HUES6 (cell line): Measurements from ENCODE around the gene TENT4A.

ENCODE experiments used
- H3K27ac ChIP-seq: 2 replicates; pipeline ENCODE4 v1.7.0; 2013; ENCODE audit warnings: low read depth, mild to moderate bottlenecking, low read length, inconsistent platforms
- H3K27me3 ChIP-seq: 2 replicates; pipeline ENCODE4 v1.6.1; 2013; ENCODE audit warnings: low read length; ENCODE audit not compliant: control insufficient read depth, insufficient read depth
- H3K36me3 ChIP-seq: 2 replicates; pipeline ENCODE4 v1.6.1; 2013; ENCODE audit warnings: low read length; ENCODE audit not compliant: control insufficient read depth, insufficient read depth
- H3K4me1 ChIP-seq: 2 replicates; pipeline ENCODE4 v1.6.1; 2013; ENCODE audit warnings: low read length; ENCODE audit not compliant: control insufficient read depth, insufficient read depth
- H3K4me3 ChIP-seq: 2 replicates; pipeline ENCODE4 v1.5.1; 2013; ENCODE audit warnings: low read depth, low read length
- H3K9ac ChIP-seq: one replicate; pipeline ENCODE4 v1.6.1; 2013; ENCODE audit warnings: mild to moderate bottlenecking, low read length
- H3K9me3 ChIP-seq: 2 replicates; pipeline ENCODE4 v1.6.1; 2013; ENCODE audit warnings: low read depth, low read length; ENCODE audit not compliant: control insufficient read depth, insufficient read depth

The TENT4A gene

DNA sequence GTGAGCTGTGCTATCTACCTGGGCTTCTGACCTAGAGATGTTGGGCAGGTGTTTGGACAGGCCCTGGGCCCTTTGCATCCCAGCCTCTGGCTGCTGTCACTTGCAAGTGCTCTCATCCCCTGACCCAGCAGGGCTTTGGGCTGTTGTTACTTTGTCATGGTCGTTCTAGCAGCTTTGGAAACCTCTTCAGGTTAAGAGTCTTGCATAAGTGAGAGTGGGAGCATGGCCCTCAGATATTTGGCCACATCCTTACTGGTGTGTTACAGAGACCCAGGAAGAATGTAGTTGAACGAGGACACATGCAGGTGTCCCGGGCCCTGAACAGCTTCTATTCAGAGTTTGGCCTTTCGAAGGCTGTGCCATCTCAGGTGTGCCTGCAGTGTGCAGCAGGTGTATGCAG lies 4.5 kb downstream of the TENT4A start:
- H3K36me3 ChIP-seq = 0 out of 2 replicates have a peak, but pooled peaks cover 2% of the 10 kb centered on the region
- no peaks in the 10 kb centered on the region for H3K9me3 ChIP-seq
- no peak overlapping the region for H3K4me3 ChIP-seq
- H3K4me1 ChIP-seq = peaks cover 44% of the 10 kb centered on the region
- no peak overlapping the region for H3K9ac ChIP-seq
- no peaks in the 10 kb centered on the region for H3K27me3 ChIP-seq
- no peak overlapping the region for H3K27ac ChIP-seq

DNA sequence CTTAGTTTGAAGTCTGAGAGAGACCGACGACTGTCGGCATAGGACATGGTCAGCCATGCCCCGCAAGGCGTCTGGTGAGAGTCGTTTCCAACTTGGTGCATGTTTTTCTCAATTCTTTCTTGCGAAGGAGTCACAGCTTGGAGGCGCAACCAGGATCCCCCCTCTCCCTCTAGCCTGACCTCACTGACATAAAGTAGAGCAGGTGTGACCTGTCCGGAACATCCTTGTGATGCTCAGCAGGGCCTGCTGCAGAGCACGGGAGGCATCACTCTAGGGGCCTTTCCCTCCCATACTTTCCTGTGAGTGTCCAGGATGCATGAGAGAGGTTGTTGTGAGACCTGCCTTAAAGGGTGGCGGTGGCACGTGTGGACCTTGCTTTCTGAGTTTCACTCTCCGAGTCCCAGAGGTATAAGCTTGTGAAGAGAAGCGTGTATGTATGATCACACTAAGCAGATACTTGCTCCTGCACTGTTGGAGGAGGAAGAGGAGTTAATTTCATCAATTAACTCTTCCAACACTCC lies 5.0 kb downstream of the TENT4A start:
- Histone ChIP-seq H3K36me3 (0 out of 2 replicates have a peak, but pooled peaks cover 2% of the 10 kb centered on the region), H3K9ac (no peak overlapping the region), H3K9me3 (no peaks in the 10 kb centered on the region), H3K27ac (no peak overlapping the region), H3K4me1 (peaks cover 44% of the 10 kb centered on the region), H3K4me3 (no peak overlapping the region), H3K27me3 (no peaks in the 10 kb centered on the region)

DNA sequence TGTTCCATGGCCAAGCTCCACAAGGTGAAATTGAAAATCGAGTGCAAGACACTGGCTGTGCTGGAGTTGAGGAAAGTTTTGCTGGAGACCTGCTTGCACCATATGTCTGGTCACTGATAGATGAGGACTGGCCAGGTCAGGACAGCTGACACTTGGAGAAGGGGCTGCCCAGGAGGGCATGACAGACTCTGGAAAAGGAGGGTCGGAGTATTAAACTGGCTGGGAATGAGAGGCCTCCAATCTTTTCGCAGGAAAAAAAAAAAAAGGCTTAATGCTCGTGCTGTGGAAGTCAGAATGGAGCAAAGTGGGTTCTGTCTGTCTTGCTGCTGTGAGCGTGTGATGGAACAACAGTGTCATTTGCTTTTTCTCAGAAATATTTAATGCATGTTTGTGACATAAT lies 5.5 kb downstream of the TENT4A start:
- Histone ChIP-seq H3K4me1 (peaks cover 44% of the 10 kb centered on the region), H3K36me3 (0 out of 2 replicates have a peak, but pooled peaks cover 2% of the 10 kb centered on the region), H3K9ac (no peak overlapping the region), H3K27me3 (no peaks in the 10 kb centered on the region), H3K27ac (no peak overlapping the region), H3K4me3 (no peak overlapping the region), H3K9me3 (no peaks in the 10 kb centered on the region)

DNA sequence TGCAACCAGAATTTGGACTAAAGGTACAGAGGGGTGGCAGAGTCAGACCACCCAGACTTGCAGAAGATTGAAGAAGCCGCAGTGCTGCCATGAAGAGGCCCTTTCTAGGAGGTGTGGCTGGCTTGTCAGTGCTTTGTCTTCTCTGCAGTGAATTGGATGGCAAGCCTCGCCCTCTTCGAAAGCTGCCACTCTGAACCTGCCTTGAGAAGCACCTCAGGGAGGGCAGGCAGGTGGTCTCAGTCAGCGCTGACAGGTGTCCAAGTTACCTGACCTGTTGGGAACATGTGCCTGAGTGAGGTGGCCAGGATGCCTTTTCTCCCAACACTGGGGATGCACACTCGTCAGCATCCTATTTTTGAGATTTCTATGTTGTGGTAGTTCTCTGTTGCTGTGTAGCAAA lies 6.2 kb downstream of the TENT4A start:
- no peaks in the 10 kb centered on the region for H3K9me3 ChIP-seq
- H3K27ac ChIP-seq = no peak overlapping the region
- 0 out of 2 replicates have a peak, but pooled peaks cover 2% of the 10 kb centered on the region for H3K36me3 ChIP-seq
- H3K4me3 ChIP-seq = no peak overlapping the region
- H3K4me1 ChIP-seq = peaks cover 44% of the 10 kb centered on the region
- no peaks in the 10 kb centered on the region for H3K27me3 ChIP-seq
- no peak overlapping the region for H3K9ac ChIP-seq

DNA sequence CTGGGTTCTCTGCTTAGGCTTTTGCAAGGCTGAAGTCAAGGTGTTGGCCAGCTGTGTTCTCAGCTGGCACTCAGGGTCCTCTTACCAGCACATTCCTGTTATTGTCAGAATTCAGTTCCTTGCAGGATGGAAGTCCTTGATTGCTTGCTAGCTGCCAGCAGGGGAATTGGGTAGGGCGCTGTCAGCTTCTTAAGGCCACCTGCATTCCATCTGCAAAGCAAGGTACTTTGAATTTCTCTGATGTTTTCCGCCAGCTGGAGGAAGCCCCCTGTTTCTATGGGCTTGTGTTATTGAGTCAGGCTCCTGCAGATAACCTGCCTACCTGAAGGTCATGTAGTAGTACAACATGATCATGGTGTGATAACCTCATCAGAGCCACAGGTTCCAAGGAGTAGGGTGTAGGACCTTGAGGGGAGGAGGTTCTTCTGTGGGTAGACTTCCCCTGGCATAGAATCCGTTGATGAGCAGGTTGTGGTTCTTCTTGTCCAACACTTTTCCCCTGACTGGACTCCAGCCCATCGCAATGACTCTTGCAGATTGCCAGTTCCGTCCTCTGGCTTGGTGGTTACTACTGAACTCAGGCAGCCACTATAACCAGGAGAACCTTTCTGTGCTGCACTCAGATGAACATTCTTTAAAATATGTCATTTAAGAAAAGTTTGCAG lies 6.8 kb downstream of the TENT4A start:
- Histone ChIP-seq H3K9ac (no peak overlapping the region), H3K27me3 (no peaks in the 10 kb centered on the region), H3K36me3 (0 out of 2 replicates have a peak, but pooled peaks cover 2% of the 10 kb centered on the region), H3K27ac (no peak overlapping the region), H3K4me3 (no peak overlapping the region), H3K9me3 (no peaks in the 10 kb centered on the region), H3K4me1 (peaks cover 44% of the 10 kb centered on the region)

DNA sequence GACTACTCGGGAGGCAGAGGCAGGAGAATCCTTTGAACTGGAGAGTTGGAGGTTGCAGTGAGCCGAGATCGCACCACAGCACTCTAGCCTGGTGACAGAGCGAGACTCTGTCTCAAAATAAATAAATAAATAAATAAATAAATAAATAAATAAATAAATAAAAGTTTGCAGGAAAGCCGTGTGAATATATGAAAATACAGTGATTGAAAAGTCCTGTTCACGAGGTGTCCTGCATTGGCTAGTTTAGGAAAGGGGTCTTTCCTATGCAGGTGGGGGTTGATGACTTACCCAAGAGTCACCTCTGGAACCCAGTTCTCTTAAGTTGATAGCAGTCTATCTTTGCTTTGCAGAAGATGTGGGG lies 7.3 kb downstream of the TENT4A start:
- H3K36me3 ChIP-seq = peaks cover 5% of the 10 kb centered on the region; the same call in 1 of the 2 replicates
- H3K4me3 ChIP-seq = no peak overlapping the region
- H3K9ac ChIP-seq = no peak overlapping the region
- no peaks in the 10 kb centered on the region for H3K9me3 ChIP-seq
- H3K27me3 ChIP-seq = no peaks in the 10 kb centered on the region
- H3K4me1 ChIP-seq = peaks cover 40% of the 10 kb centered on the region
- no peak overlapping the region for H3K27ac ChIP-seq

DNA sequence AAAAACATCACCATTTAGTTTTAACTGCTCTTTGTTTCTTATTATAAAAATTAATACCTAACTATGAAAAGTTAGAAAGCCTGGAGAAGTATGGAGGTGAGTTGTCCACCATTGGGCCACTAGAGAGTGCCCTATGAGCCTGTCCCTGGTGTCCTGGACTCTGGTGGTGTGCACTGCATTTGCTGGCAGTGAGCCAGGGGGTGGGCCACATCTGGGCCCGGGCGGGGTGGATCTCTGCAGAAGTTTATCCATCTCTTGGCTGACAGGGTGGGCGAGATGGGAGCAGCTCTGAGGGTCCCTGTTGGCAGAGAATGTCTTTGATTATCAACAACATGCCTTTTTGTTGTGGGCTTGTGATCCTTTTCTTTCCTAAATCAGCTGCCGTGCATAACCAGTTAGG lies 8.2 kb downstream of the TENT4A start:
- peaks cover 31% of the 10 kb centered on the region for H3K4me1 ChIP-seq
- no peaks in the 10 kb centered on the region for H3K27me3 ChIP-seq
- H3K27ac ChIP-seq = no peak overlapping the region
- H3K36me3 ChIP-seq = peaks cover 5% of the 10 kb centered on the region; the same call in 1 of the 2 replicates
- no peaks in the 10 kb centered on the region for H3K9me3 ChIP-seq
- H3K9ac ChIP-seq = no peak overlapping the region
- no peak overlapping the region for H3K4me3 ChIP-seq

DNA sequence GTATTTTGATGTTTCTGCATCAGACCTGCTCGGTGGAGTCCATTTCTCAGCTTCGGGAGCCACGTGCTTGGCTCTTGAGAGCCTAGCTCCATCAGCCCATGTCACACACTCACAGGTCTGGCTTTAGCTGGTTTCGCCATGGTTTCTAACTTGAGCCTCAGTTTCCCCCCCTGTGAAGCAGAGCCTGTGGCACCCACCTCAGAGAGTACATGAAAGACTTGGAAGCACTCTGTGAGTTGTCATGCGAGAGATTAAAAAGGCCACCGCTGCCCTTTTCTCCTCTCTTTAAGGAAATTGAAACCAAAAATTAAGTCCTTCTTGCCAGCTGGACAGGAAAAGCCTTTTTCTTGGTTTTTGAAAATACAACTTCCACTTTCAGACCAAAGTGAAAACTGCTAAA lies 8.8 kb downstream of the TENT4A start:
- Histone ChIP-seq H3K4me1 (peaks cover 27% of the 10 kb centered on the region), H3K27ac (no peak overlapping the region), H3K9ac (no peak overlapping the region), H3K27me3 (no peaks in the 10 kb centered on the region), H3K9me3 (no peaks in the 10 kb centered on the region), H3K36me3 (peaks cover 5% of the 10 kb centered on the region; the same call in 1 of the 2 replicates), H3K4me3 (no peak overlapping the region)

DNA sequence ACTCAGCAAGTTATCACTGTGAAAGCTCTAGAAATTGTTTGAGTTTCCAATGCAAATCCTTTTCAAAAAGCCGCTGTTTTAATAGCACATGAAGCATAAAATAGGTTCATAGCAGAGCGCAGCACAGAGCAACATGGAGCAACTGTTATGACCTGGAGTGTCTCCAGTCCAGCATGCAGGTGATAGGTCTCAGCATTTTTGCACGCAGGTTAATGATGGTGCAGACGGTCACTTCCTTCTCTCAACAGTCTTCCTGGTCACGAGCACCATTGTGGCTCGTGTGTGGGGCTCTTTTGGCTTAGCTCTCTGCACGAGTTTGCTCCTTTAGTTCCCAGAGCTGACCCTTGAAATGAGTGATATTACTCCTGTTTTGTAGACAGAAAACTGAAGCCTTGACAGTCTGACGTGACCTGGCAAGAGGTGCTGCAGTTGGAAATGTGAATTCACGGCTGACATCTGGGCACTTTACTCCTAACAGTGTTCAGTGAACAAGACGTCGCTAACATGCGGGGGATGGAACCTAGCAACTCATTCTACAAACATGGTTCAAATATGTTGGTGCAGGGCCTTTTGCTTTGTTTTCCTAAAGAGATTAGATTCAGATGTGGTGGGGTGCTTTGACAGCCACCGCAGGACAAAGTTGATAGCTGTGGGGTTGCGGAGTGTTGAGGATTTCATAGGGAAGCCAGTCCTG lies 10.0 kb downstream of the TENT4A start:
- Histone ChIP-seq H3K4me3 (no peak overlapping the region), H3K27me3 (no peaks in the 10 kb centered on the region), H3K27ac (no peak overlapping the region), H3K36me3 (peaks cover 5% of the 10 kb centered on the region; the same call in 1 of the 2 replicates), H3K9ac (no peak overlapping the region), H3K9me3 (no peaks in the 10 kb centered on the region), H3K4me1 (peaks cover 35% of the 10 kb centered on the region)

DNA sequence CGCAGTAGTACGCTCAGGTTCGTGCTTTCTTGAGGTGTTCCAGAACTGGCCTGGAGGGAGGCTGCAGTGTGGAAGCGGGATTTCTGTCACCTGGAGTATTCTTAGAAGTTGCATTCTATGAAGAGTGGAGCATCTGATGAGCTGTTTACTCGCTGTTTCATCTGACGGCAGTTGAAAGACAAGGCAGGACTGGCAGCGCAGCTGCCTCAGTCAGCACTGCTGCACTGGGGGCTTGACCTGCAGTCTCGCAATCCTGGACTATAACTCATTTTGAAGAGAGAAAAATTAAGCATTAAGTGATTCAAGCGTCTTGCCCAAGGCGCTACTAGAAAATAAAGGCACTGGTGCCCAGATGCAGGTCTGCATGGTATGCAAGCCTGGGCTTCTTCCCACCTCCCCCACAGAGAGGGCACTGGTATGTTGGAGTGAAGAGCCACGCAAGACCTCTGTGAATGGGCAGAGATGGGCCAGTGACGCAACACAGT lies 10.6 kb downstream of the TENT4A start:
- no peaks in the 10 kb centered on the region for H3K27me3 ChIP-seq
- H3K4me1 ChIP-seq = peaks cover 37% of the 10 kb centered on the region
- no peak overlapping the region for H3K27ac ChIP-seq
- H3K9ac ChIP-seq = no peak overlapping the region
- H3K4me3 ChIP-seq = no peak overlapping the region
- H3K9me3 ChIP-seq = no peaks in the 10 kb centered on the region
- peaks cover 3% of the 10 kb centered on the region; the same call in 1 of the 2 replicates for H3K36me3 ChIP-seq

DNA sequence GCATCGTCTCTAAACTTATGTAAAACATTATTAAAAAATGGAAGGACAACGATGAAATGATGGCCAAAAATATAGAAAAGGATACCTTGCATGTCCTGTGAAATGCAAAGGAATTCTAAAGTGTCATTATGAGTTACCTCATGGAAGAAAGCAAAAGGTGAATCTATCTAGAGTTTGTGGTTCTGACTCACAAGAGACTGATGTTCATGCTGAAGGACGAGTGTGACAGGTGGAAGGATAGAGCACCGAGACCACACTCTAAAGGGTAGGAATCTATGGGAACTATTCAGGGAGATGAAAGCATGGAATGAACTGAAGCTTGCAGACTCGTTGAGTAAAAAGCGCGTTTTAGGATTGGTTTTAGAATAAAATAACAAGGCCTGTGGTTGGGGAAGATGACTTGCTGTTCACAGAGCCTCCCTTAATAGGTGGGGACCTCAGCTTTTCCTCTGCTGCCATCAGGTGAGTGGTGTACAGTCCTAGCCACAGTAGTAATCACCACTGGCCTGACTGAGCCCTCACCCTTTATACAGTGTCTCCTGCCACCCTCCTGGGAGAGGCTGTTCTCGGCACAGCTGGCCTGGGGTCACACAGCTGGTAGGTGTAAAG lies 11.2 kb downstream of the TENT4A start:
- Histone ChIP-seq H3K36me3 (peaks cover 3% of the 10 kb centered on the region; the same call in 1 of the 2 replicates), H3K27me3 (no peaks in the 10 kb centered on the region), H3K4me3 (no peak overlapping the region), H3K9me3 (no peaks in the 10 kb centered on the region), H3K27ac (no peak overlapping the region), H3K4me1 (peaks cover 36% of the 10 kb centered on the region), H3K9ac (no peak overlapping the region)
